NCI-H510A treated with DMSO at 0.1 percent for 48 hours (cell line): ENCODE results near the gene CALY.

Experiments
- DNase-seq: peaks from one replicate; lab custom pipeline; 2025; lab: John Stamatoyannopoulos, UW

CALY gene

DNA sequence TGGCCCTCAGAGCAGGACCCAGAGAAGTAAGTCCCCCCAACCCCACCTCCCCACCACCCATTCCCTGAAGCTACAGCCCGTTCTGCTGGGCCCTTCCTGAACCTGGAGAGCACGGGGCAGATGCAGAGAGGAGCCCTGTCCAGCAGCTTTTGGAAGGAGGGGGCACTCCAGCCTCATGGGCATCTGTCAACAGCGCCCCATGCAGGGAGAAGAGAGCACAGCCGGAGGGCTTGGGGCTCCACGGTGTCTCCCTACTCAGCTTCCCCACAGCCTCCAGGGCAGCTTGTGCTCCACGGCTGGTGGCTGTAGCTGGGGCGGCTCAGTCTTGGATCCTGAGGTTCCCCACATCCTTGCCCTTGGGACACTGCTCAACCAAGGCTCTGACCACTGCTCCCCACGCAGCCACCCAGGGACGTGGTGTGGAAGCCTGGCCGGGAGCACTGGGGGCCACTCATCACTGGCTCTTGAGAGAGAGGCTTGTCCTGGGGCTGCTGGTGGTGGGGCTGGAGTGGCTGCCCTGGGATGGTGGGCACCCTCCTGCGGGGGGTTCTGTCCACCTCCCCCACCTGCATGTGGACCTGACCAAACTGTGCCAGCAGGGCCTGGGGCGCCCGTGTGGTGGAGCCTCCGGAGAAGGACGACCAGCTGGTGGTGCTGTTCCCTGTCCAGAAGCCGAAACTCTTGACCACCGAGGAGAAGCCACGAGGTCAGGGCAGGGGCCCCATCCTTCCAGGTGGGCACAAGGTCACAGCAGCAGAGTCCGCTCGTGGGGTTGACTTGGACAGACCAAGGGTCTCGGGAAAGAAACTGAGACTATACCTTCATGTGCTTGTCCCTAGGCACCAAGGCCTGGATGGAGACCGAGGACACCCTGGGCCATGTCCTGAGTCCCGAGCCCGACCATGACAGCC is 15.0 kb upstream of the CALY start:
- DNase-seq = no peak

- no peak for DNase-seq
Measured at GRCh38 chr10:133350950-133351329, 14.2 kb upstream of the CALY start.

DNA sequence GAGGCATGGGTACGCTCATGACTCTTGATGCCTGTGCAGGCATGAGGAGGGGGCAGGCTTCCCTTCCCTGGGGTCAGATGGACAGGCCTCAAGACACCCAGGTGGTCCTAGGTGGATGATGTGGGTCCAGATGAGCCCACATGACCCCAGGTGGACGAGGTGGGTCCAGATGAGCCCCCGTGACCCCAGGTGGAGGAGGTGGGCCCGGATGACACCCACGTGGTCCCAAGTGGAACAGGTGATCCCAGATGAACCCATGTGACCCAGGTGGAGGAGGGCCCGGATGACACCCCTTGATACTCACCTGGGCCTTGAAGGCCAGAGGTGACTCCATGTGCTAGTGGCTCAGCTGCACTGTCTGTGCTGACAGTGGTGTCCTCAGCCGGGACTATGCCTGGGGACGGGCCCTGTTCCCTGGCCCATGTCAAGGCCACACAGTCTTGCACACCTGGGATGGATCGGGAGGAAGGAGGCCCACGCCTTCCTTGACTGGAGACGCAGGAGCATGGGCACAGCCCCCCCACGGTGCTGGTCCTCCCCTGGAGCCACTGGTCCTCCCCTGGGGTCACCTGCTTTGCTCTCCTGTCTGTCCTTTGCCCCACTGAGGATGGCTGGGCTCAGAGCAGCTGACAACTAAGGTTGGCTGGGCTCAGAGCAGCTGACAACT is 13.7 kb upstream of the CALY start:
- DNase-seq = no peak

GRCh38 chr10:133349577-133350011 is 12.9 kb upstream of the CALY start:
- DNase-seq = no peak

- no peak for DNase-seq
Measured at GRCh38 chr10:133349160-133349568, 12.5 kb upstream of the CALY start.

DNA sequence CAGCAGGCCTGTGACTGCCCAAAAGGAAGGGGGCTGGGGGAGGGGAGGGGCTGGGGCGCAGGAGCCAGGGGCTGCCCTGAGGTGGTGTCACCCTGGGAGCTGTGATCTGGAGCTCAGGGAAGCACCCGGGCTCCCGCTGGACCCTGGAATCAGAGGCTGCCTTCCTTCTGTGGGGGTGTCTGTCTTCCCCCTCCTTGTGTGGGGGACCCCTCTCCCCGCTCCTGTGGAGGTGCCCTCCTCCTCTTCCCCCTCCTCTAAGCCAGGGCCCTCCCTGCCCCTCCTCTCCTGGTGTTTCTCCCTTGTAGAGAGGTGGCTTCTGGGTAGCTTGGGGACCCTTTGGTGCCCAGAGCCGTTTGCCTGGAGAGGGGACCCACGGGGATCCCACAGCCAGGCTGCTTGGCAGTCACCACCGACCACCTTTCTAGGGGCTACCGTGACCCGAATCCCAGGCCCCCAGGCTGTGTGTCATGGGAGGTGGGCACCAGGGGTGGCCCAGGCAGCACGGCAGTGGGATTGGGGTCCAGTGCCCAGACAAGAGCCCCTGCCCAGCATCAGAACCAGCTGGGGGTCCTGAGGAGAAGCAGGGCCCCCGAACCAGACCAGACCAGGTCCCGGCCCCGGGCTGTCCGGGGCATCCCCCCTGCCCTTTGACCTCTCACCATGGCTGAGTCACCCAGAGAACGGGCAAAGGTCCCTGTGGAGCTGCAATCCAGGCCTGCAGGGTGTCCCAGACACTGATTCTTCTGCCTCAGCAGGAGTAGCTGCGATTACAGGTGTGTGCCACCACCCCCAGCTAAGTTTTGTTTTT is 11.2 kb upstream of the CALY start:
- DNase-seq = no peak

DNA sequence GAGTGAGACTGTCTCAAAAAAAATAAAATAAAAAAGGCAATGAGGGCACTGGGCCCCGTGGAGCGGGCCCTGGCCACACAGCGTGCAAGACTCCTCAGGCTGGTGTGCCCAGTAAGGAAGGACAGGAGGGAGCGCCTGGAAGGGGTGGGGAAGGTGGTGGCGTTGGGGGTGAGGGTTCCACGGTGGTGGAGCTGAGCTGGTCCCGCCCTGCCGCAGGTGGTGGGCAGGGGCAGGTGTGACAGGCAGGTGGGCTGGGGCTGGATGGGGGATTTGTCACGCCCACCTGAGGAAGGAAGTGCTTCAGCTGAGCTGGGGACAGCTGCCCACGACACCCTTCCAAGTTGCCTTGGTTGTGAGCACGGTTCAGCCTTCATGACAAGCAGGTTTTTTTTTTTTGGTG is 9.7 kb upstream of the CALY start:
- no peak for DNase-seq

DNA sequence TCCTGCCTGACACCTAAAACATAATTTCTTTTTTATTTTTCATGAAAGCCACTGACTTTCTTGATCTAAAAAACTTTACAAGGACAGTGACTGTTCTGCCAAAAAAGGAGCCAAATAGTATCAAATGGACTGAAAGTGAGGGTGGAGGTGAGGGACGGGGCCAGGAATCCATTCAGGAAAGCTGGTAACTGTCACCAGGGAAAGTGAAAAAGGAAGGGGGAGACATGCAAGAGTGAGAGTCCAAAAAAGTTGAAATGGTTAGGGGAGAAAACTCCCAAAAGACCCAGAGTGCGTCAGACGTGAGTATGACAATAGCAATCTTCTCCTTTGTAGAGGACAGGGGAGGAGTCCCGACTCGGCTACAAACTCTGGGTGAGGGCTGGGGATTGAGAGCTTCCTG is 7.5 kb upstream of the CALY start:
- no peak for DNase-seq

GRCh38 chr10:133343558-133343957 is 6.9 kb upstream of the CALY start:
- DNase-seq = no peak

DNA sequence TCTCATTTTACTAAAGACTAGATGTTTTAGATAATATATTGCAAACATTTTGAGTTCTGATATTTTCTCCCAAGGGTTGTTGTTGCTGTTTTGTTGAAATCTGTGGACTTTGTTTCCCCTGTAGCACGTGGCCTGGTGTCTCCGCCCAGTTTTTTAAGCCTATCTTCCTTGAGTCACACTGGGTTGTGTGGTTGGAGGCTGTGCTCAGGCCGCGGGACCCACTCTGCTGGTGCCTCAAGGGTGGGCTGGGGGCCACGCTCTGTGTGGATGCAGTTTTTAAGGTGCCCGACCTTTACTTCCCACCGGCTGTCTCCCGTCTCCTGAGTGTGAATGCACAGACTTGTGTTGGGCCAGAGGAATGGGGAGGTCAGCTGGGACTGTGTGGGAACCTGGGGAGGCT is 6.2 kb upstream of the CALY start:
- no peak for DNase-seq

DNA sequence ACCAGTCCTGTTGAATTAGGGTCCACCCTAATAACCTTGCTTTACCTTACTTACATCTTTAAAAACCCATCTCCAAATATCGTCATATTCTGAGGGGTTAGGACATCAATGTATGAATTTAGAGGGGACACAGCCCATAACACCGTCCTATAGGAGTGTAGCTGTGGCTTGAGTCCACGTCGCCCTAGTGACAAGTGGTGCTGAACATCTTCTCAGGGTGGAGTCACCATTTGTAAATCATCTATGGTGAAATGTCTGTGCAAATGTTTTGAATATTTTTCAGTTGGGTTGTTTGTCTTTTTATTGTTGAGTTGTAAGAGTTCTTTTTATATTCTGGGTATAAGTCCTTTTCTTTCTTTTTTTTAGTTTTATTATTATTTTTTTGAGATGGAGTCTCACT is 5.3 kb upstream of the CALY start:
- DNase-seq = no peak

DNA sequence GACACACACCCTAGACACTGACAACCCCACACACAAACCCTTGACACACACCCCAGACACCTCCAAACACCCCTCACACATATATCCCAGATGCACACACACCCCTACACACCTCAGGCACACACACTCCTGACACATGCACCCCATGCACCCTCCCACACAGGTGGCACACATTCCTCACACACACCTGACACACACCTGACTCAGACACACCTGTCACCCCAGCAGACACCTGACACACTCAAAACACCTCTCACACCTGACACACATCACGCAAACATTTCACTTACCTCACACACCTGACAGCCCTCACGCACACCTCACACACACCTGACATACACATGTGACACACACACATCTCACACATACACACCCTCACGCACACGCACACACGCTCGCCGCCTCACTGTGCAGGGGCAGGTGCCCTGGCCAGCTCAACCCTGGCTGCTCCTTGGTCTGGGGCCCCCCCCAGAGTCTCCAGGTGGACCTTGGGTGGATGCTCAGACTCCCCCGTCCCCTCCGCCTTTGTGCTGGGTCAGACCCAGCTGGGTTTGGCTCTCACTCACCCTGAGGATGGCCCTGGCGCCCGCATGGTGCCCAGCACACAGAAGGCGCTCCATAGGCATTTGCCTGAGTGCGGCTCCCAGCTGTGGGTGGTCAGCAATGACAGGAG is 3.1 kb upstream of the CALY start:
- no peak for DNase-seq

- DNase-seq = no peak
Measured at GRCh38 chr10:133338080-133339071, 1.7 kb upstream of the CALY start.

DNA sequence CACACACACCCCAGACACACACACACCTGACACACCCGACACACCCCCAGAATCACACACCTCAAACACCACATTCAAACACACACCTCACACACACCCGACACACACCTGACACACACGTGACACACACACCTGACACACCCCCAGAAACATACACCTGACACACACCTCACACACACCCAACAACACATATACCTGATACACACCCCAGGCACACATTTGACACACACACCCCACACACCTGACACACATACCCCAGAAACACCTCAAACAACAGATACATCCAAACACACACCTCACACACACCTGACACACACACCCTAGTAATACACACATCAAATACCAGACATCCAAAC is 652 bp upstream of the CALY start:
- DNase-seq = no peak

- DNase-seq = no peak
Measured at GRCh38 chr10:133336118-133336576, 549 bp downstream of the CALY start.

DNA sequence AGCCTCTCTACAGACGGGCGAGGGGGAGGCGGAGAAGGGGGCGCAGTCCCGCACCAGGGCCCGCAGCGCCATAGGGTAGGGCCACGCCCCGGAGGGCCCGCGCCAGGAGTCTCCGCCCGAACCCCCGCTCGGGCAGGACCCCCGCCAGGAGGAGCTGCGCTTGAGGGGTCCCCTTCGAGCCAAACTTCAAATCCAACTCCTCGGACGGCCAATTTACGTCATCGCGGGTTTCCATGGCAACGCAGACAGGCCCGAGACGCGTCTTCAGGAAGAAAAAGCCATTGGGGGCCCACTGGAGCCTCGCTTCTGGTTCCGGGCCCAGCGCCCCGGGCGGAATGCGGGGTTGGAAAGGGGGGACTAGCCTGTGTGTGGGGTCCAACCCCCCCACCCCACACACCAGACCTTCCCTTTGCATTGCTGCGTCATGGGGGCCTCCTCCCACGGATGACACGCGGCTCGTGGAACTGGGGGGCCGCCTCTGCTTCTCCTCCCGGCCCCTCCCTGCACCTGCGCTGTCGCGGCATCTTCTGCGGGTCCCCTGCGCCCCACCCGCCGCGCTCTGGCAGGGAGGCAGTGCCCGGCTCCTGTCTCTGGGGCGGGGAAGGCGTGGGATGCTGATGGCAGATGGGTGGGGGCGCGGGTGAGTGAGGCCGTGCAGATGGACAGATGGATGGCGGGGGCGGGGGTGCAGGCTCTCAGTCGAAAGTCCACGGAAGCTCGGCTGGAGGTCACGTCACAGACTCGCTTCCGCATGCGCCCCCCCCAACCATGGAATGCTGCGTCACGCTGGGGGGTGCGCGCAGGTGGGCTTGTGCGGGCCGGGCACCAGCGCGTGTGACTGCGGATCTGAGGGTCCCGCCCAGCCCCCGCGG is 1.2 kb downstream of the CALY start:
- no peak for DNase-seq

GRCh38 chr10:133334503-133335245 is 2.0 kb downstream of the CALY start:
- DNase-seq = no peak

DNA sequence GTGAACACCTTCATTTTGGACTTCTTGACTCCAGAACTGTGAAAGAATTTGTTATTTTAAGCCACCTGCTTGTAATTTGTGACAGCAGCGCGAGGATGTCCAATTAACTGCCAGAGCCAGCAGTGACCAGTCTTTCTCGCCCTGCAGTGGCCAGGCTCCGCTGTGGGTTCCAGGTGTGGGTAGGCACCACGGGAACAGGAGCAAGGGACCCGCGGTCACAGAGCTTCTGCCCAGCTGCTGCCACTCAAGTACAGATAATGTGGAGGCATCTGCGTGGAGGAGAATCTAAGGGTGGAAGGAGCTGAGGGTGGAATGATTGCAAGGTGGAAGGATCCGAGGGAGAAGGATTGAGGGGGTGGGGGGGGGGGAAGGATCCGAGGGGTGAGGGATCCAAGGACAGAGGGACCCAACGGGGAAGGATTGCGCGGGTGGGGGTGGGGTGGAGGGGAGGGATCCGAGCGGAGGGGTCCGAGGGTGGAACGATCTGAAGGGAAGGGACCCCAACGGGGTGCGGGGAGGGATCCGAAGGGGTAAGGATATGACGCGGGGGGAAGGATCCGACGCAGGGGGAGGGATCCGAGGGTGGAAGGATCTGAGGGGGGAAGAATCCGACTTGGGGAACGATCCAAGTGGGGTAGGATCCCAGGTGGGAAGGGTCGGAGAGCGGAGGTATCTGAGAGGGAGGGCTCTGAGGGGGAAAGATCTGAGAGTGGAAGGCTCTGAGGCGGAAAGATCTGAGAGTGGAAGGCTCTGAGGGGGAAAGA is 3.6 kb downstream of the CALY start:
- DNase-seq = no peak
